ENCODE results near the gene C5orf58. TPM values are rescaled to one million over a fixed set of nuclear protein-coding genes. Genes with fewer than 3 reads are reported as not detected.

Gene C5orf58
- polyA plus RNA-seq, 3 donors: 0.11 to 0.15 TPM; not detected in 1

DNA sequence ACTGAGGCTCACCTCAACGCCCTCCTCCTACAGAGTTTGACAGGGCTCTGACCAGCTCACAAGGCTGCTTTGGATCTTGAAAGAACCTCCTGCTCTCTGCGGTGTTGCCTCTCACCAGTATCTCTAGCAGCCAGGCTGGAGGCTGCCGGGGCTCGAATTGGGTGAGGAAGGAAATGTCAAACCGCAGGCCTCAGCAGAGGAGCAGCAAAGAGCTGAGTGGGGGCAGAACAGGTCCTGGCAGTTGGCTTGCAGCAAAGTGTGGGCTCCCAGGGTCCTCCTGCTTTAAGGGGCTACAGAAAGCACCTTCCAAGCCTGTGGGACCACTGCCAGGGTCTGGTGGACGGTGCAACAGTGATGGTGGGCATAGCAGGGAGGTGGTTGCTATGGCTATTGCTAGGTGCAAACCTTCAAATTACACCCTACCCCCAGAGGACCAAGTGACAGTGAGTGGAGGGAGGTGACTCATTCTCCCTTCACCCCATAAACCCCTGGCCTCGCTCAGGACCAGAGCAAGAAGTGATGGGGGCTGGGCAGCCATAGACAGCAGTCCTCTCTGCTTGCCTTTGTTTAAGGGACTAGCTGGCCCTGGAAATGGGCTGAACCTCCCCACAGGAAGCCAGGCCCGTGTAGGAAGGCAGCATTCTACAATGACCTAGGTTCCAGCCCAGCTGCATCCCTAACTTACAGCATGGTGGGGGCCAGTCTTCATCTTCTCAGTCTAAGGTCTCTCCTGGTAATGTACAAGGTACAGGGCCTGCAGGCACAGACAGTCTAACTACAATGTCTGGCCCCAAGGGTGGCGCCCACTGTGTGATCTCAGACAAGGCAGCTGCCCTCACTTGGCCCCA is 46.0 kb downstream of the C5orf58 start:
- DNase-seq (ENCODE audit: low read depth in 3 of 3, low spot score in 2 of 3): no peak

DNA sequence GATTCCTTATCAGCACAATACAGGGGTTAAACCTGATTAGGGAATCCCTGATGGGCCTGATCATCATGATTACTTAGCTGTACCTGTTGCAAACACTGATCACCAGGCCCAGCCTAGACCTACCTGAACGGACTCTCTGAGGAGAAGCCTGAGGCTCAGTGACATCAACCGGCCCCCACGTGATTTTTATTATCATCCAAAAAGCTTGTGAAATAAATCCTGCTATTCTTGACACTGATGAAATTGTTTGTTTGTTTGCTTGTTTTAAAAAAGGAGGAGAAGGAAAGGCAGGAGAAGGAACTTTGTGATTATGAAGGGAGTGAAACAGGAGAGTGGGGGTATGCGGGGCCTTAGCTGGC is 46.7 kb downstream of the C5orf58 start:
- no peak for DNase-seq (ENCODE audit: low read depth in 3 of 3, low spot score in 2 of 3)

DNA sequence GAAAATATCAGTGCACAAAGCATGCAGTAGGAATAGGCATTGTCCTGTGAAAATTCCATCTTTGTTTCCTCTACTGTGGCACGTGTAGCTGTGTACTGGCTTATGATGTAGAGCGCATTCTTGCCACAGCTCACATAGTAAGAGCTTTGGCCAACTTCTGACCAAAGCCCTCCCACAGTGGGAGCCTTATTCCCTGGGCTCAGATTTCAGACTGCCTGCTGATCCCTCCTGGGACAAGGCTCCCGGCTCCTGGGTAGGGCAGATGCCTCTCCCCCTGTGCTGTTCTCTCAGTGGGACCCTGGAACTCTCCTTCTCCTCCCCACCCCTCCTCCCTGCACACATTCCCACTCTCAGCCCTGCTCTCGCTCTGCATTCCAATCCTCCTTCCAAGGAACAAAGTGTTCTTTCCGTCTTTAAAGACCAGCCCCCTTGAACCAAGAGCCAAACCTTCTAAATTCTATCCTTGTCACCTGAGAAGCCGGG is 47.3 kb downstream of the C5orf58 start:
- no peak for DNase-seq (ENCODE audit: low read depth in 3 of 3, low spot score in 2 of 3)

DNA sequence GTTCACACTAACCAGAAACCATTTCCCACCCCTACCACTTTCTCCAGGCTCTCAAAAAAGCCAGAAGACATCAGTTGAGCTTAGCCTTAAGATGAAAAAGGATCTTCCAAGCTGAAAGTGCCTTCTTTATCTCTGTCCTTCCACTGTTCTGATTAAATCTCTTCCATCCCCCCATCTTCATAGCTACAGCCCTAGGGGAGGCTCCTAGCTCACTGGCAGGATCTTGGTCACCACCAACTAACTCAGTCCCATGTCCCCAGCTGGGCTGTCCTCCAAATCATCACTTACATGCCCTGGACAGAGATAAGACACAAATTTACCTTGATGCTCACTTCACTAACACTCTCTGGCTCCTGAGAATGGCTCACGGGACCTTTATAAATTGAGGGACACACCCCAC is 50.5 kb downstream of the C5orf58 start:
- DNase-seq (ENCODE audit: low read depth in 3 of 3, low spot score in 2 of 3): no peak

DNA sequence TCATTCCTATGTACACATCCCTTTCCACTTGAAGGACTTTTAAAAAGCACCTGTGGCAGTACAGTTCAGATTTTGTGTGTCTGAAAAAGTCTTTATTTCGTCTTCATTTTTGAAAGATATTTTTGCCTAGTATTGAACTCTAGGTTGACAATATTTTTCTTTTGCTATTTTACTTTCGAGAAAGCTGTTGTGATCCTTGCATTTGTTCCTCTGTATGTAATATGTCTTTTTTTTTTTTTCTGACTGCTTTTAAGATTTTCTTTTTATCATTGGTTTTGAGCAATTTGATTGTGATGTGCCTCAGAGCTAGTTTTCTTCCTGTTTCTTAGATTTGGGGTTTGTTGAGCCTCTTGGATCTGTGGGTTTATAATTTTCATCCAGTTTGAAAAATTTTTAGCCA is 51.4 kb downstream of the C5orf58 start:
- no peak for DNase-seq (ENCODE audit: low read depth in 3 of 3, low spot score in 2 of 3)

DNA sequence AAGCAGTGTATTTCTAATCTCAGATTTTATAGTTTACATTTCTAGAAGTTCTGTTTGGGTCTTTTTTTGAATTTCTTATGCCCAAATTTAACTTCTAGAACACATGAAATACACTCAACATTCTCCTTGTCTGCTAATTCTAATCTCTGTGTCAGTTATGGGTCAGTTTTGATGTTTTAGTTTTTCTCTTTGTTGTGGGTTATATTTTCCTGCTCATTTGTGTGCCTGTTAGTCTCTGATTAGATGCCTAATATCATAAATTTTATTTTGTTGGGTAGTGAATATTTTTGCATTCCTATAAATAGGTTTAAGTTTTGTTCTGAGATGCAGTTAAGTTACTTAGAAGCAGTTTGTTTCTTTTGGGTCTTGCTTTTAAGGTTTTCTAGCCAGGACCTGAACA is 52.4 kb downstream of the C5orf58 start:
- no peak for DNase-seq (ENCODE audit: low read depth in 3 of 3, low spot score in 2 of 3)

DNA sequence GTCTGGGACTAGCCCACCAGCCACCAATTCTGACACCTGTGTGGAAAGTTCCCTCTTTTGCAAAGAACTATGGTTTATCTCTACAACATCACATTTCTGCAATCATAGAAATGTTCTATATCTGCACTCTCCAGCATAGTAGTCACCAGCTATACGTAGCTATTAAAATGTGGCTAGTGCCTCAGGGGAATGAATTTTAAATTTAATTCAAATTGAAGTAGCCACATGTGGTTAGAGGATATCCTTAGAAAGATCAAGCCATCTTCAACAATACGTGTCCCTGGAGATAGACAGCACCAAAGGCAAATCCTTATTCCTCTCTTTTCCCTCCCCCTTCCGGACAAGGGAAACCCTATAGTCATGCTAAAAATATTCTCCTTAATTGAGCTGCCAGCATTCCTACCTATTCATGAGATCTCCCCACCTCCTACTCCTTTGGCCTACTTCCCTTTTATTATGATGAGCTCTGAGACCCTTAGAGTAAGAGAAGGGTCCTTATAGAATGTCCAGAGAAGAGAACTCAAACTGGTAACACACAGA is 53.7 kb downstream of the C5orf58 start:
- no peak for DNase-seq (ENCODE audit: low read depth in 3 of 3, low spot score in 2 of 3)

DNA sequence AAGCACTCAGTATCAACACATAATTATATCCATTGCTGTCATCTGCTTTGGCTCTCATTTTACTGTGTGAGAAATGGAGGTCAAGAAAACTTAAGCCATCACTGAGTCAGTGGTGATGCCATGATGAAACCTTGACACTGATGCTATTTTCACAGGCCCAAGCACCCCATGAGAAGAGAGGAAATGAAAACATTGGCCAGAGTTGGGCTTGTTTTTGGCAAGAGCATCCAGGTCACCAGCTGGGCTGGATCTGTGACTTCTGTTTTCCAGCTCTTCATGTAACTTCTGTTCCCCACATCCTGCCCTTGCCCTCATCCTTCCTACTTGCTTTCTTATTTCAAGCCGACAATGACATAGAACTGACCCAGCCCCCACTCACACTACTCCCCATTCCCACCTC is 54.7 kb downstream of the C5orf58 start:
- no peak for DNase-seq (ENCODE audit: low read depth in 3 of 3, low spot score in 2 of 3)

DNA sequence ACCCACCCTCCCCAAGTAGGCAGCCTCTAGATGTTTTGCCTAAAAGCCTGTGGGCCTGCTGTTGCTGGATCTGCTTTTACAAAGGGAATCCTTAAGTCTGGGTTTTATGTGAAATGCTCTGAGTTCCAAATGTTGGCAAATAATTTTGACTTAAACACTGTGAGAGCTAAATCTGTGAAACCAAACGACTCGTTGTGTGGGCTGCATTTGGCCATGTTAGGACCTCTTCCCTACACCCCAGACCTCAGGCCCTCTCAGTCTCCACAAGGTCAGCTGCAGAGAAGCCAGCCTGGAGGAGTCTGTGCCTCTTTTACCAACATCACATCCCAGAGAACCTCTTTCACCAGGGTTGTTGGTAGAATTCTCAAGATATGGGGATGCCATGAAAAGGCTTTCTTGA is 55.4 kb downstream of the C5orf58 start:
- no peak for DNase-seq (ENCODE audit: low read depth in 3 of 3, low spot score in 2 of 3)

DNA sequence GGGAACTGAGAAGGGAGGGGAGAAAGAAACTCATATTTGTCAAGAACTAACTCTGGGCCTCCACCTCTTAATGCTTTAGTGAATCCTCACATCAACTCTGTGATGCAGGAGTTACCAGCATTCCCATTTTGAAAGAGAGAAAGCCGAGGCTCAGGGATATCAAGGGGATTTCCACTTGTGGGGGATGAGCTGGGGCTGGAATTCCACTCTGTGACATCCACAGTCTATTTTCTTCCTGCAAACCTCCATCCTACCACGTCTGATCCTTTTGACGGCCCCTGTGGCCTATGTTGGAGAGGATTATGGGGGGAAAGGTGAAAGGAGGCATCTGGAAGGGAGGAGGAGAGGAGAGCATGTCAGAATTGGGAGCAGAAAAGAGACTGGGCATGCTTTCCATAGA is 55.8 kb downstream of the C5orf58 start:
- no peak for DNase-seq (ENCODE audit: low read depth in 3 of 3, low spot score in 2 of 3)

DNA sequence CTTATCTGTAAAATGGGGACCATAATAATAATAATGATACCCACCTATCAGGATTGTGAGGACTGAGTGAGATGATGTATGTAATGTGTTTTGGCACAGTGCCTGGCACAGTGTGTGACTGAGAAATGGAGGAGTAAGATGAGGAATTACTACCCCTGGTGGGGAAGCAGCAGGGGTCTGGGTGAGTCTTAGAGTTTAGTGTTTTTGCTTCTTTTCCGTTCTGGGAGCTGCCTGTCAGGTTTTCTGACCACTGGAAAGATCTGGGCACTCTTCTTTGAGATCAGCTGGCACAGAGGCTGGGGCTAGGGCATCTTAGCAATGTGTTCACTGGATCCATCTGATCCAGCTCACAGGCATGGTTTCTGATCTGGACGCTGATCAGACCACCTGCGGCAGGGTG is 56.3 kb downstream of the C5orf58 start:
- DNase-seq (ENCODE audit: low read depth in 3 of 3, low spot score in 2 of 3): no peak

DNA sequence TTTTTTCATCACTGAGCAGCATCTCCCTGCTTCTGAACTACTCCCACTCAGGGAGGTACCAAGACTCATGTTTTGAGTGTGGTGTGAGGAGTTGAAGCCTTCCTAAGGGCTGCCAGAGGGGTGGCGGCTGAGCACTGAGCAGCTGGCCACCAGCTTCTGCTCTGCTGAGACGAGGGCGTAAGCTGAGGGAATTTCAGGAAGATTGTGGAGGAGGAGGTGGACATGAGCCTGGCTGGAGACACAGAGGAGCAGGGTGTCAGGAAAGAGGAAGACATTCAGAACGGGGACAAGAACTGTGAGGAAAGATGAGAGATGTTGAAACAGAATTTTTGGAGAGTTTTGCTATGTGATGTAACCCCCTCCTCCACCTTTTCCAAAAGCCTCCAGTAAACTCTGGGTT is 57.0 kb downstream of the C5orf58 start:
- DNase-seq (ENCODE audit: low read depth in 3 of 3, low spot score in 2 of 3): no peak

DNA sequence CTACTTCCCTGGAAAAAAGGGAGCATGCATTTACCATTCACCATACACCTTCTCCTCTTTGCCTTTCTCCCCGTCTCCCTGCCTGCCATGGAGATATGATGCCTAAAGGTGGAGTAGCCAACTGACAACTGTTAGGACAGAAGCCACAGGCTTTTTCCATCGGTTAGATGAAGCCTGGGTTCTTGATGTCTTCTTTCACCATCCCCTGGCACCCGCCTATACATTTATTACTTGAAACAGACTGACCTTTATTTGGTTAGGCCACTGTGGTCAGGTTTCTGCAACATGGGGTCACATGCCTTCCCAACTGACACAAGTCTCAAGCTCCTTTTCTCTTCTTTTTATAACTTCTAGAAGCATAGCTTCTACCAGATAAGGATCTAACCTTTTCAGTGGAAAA is 57.7 kb downstream of the C5orf58 start:
- no peak for DNase-seq (ENCODE audit: low read depth in 3 of 3, low spot score in 2 of 3)

DNA sequence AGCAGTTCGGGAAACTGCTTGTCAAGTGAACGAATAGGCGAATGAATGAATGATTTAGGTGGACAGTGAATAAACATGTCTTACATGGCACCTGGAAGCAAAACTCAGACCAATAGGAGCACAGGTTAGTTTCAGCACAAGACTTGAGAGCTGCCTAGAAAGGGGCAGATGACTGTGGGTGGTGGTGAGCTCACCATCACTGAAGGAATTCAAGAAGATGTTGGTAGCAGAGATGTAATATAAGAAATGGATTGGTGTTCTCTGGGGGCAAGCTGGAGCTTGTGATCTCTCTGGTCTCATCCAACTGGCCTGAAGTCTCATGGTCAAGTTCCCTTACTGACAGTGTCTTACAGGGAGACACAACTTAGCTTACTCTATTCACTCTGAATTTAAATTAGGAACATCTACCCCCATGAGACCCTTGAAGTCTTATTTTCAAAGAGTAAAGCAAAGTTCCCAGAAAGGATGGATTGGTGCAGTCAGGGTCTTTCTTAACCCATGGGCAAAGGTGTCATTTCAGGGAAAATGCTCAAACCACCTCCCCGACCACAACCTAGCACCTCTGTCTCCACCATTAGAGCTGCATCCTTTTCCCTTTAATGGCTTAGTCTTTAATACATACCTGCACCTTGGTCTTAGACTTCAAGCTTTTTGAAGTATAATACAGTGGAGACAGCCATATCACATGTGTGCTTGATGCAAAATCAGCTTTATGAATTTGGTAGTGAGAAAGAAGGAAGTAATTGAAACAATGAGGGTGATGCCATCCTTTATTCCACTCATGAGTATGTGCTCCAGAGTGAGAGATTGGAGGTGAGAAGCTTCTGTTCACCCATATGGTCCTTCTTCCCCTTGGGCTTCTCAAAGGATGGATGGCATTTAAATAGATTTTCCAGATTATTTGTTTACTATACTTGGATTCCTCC is 59.7 kb downstream of the C5orf58 start:
- DNase-seq (ENCODE audit: low read depth in 3 of 3, low spot score in 2 of 3): no peak

DNA sequence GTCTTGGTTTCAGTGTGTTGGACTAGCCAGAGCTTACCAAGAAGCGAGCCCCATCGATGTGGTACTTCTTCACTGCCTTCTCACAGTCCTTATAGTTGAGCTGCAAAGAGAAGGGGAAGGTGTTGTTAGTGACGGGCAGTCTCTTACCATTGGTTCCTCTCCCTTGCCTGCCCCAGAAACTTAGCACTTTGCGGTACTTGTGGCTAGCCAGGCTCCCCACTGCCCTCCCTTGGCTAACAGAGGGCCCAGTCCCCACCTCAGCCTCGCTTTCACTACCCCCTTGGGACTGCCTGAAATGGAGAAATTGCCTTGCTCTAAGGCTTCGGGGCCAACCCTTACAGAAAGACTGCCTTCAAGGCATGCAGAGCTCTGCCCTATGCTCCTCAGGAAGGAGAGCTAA is 60.5 kb downstream of the C5orf58 start:
- DNase-seq (ENCODE audit: low read depth in 3 of 3, low spot score in 2 of 3): no peak

DNA sequence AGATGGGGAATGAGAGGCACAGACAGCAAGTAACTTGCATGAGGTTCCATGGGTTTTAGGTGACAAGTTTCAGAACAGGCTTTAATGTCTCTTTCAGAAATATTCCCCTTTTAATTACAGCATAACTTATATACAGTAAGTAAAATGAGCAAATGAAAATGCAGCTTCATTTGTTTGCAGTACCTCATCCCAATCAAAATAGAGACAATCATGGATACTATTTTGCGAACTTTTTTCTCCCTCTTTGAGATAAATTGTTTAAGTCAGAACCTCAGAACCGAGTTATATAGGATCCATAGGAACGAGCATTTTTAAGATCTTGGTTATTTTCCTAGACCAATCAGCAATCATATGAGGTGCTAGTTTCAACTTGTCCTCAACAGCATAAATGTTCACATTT is 61.3 kb downstream of the C5orf58 start:
- DNase-seq (ENCODE audit: low read depth in 3 of 3, low spot score in 2 of 3): no peak

DNA sequence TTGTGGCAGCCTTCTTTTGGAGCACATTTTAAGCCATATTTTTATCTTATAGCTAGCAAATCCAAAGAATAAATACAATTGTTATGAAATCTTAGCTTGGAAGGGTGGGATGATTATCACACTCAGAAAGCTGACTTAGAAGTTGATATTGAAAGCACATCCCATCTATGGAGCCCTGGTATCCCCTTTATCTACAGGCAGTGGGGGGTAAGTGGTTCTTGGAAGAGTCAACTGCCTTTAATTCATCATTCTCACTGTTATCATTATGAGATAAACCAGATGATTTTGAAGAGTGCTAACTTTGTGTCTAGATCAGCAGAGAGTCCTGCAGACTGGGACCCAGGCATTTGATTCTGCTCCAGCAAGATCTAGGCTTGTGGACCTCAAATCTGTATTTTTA is 61.8 kb downstream of the C5orf58 start:
- DNase-seq (ENCODE audit: low read depth in 3 of 3, low spot score in 2 of 3): no peak

Measured in right renal cortex interstitium (tissue), 3 donors.